AG09309 (cell line): ENCODE results near the gene CAPN15.

ENCODE experiments used
- DNase-seq: peaks from one replicate; pipeline ENCODE4 v3.0.0-alpha.2; 2010; ENCODE audit warnings: low read depth
- H3K4me3 ChIP-seq: 2 replicates; pipeline ENCODE4 v1.5.1; 2011; ENCODE audit warnings: mild to moderate bottlenecking, low read depth, low read length, moderate library complexity; ENCODE audit not compliant: control insufficient read depth
- TF ChIP-seq, protein P1 (sequence below): IDR thresholded peaks from 2 replicates; pipeline ENCODE4 v1.5.1; 2011; ENCODE audit warnings: mild to moderate bottlenecking, low read depth, low read length, inconsistent platforms; ENCODE audit not compliant: insufficient read depth, control insufficient read depth; ENCODE audit errors: missing control alignments

CAPN15 gene

DNA sequence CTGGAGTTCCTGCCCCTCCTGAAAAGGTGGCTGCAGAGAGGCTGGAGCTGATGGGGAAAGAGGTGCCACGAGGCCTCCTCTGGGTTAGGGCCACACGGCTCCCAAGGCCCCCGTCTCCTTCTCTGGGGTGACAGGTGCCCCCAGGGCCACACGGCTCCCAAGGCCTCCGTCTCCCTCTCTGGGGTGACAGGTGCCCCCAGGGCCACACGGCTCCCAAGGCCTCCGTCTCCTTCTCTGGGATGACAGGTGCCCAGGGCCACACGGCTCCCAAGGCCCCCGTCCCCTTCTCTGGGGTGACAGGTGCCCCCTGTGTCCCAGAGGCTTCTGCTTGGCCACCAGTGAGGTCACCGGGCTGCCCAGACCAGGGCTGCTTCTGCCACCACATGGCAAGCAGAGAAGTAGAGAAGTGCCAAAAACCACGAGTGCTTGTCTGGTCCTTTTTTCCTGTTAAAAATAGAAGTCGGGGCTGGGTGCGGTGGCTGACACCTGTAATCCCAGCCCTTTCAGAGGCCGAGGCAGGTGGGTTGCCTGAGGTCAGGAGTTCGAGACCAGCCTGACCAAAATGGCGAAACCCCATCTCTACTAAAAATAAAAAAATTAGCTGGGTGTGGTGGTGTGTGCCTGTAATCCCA lies 4.1 kb downstream of the CAPN15 start:
- DNase-seq: no peak
- TF ChIP-seq, protein P1, sequence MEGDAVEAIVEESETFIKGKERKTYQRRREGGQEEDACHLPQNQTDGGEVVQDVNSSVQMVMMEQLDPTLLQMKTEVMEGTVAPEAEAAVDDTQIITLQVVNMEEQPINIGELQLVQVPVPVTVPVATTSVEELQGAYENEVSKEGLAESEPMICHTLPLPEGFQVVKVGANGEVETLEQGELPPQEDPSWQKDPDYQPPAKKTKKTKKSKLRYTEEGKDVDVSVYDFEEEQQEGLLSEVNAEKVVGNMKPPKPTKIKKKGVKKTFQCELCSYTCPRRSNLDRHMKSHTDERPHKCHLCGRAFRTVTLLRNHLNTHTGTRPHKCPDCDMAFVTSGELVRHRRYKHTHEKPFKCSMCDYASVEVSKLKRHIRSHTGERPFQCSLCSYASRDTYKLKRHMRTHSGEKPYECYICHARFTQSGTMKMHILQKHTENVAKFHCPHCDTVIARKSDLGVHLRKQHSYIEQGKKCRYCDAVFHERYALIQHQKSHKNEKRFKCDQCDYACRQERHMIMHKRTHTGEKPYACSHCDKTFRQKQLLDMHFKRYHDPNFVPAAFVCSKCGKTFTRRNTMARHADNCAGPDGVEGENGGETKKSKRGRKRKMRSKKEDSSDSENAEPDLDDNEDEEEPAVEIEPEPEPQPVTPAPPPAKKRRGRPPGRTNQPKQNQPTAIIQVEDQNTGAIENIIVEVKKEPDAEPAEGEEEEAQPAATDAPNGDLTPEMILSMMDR: no peak
- no peak overlapping the region for H3K4me3 ChIP-seq

DNA sequence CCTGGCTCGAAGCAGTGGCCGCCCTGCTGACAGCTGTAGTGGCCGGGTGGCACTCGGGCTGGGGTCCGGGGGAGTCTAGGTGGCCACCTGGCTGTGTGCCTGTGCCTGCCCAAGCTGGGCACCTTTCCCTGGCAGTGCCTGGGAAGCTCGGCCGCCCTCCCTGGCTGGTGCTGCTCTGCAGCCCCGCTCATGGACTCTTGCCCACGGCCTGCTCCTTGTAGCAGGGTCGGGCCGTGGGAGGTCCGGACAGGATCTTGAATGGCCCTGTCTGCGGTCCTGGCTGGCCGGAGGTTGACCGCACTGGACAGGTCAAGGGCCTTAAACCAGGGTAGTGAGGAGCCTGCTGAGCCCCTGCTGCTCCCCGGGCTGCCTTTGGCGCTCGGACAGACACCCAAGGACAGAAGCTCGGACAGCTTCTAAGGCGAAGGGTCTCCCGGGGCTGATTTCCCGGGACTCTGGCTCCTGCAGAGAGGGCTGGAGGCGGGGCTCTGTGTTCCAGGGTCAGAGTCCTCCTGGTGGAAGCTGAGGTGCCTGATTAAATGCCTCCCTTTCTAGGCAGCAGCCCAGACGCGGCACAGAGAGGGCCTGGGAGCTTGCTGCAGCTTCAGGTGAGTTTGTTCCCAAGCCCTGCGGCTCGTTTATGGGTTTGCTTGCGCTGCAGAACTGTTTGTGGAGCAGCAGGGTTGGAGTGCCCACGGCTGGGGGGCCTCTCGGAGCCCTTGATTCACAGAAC lies 6.0 kb downstream of the CAPN15 start:
- H3K4me3 ChIP-seq: no peak overlapping the region
- DNase-seq: no peak
- TF ChIP-seq, protein P1: no peak

DNA sequence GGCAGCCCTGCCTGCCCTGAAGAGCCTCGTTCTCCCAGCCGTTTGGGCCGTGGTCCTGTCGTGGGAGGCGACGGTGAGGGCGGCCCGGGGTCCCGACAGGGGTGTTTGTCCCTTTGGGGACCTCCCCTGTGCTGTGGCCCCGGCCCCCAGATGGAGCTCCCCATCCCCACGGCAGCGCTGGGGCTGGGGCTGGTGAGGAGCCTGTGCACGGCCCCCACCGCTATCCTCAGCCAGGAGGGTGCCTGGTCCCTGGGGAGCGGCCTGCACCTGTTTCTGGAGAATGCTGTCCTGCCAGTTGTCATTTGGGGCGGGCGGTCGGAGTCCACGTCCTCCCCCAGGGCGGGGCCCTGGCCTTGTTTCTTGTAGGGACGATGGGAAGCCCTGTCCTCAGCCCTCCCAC lies 6.6 kb downstream of the CAPN15 start:
- no peak for DNase-seq
- TF ChIP-seq, protein P1: no peak

DNA sequence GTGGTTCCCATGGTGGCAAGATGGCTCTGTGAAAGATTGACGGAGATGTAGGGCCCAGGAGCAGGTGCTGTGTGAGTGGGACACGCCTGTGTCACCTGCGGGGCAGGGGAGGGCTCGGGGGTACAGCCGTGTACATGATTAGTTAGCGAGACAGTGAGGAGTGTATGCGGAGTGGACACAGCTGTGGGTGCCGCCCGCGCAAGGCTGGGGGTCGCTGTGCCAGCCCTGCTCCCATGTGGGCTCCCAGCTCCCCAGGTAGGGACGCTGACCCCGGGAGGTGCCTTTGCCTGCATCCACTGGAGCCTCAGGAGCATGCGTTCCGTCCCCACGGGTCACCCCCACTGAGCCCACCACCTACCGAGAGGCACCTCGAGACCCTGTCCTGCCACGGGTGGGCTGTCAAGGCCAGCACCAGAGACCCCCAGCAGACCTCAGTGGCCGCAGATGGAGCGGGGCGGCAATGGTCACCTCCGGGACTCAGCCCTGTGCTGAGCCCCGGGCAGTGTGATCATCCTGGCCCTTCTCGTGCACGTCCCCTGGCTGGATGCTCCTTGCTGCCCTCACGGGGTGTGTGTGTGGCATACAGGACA lies 7.4 kb downstream of the CAPN15 start:
- DNase-seq: no peak
- H3K4me3 ChIP-seq: no peak overlapping the region
- TF ChIP-seq, protein P1: no peak

More for the DNA sequence above, 6.6 kb downstream of the CAPN15 start:
- H3K4me3 ChIP-seq: no peak overlapping the region

DNA sequence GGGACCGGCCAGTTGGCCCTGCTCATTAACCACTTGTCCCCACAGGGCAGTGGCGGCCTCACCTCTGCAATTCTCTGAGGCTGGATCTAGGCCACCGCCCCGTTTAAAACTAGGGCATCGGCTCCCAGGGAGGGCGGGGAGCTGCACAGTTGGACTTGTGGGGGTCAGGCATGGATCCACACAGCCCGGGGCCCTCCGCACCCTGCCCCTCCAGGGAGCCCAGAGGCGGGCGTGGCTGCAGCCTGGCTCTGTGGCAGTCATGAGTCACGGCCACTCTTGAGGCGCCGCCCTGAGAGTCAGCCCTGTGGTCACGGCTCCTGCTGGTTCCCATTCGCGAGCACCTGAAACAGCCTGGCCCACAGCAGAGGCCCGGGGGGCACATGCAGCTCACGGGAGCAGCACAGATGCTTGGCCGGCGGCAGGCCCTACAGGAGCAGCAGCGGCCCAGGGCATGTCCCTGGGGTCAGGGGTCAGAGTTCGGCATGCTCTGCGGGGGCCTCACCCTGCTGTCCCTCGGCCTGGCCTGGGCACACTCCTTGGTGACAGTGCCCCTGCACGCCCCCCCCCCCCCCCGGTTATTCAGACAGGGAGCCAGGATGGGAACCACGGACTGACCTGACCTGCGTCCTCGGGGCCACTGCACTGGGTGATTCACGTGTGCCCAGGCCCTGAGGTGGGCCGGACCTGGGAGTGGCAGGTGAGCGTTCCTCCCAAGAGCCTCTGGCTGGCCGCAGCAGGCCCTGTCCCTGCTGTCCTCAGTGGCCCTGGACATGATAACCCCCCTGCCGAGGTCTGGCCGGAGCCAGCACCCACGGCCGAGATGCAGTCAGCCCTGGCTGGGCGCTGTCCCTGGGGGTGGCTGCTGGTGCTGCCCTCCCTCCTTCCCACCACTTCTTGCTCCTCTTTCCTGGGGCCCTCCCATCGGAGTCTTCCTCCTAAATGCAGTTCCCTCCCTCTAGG lies 8.2 kb downstream of the CAPN15 start:
- no peak for DNase-seq
- TF ChIP-seq, protein P1: no peak
- no peak overlapping the region for H3K4me3 ChIP-seq

DNA sequence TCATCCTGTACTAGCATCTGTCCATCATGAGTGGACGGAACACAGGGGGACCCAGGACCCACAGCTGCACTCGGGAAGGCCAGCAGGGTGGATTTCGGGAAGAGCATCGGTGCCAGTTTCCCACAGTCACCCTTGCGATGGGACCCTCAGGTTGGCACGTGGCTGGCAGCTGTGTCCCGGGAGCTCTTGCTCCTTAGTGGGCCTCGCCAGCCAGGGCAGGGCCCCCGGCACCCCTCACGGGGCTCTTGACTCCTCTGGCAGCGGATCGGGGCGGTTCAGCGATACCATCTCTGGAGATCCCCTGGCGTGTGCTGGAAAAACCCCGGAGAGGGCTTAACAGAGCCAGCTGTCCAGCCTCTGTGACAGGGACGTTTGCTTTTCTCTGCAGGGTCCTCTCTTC lies 9.2 kb downstream of the CAPN15 start:
- TF ChIP-seq, protein P1: no peak
- H3K4me3 ChIP-seq: no peak overlapping the region
- DNase-seq: no peak
